NCI-H1417 (cell line): ENCODE measurements around the gene TNS3.
A peak's percentile ranks its signal among the peaks of the same experiment; 100 is the strongest.

ENCODE experiments used
- DNase-seq, 3 experiments: peaks; one replicate each; lab custom pipeline; 2025; lab: John Stamatoyannopoulos, UW

The TNS3 gene

DNA sequence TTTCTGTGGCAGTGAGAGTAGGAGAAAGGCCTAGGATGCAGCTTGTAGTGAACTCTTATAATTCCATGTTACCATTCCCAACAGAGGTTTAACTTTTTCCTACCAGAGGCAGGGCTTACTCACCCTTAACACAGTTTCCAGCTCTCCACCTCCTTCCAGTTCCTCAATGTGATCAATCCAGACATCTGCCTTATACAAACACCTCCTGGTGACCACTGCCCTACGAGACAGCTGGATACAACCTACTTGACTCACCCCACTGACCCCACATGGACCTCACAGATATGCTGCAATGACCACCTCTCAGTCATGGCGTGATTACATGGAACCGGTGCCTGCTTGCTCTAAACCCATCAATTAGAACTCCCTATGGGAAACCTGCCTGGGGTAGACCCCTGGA, 326.5 kb downstream of the TNS3 start:
- no peak for DNase-seq

DNA sequence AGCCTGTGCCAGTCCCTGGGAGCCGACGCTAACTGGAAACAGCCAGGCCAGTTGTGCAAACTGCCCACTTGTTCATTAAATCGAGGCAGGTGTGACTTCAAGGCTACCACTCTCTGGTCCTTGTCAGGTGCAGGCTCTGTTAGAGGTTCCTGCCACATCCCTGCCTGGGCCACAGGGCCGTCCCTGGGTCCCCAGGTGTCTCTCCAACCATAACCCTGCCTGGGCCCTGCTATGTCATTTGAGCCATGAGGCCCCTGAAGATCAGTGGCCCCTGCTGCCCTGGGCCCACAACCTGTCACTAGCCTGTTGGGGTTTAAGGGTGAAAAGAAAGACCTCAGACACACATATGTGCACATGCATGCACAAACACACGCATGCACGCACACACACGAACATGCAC, 326.9 kb downstream of the TNS3 start:
- DNase-seq: no peak

DNA sequence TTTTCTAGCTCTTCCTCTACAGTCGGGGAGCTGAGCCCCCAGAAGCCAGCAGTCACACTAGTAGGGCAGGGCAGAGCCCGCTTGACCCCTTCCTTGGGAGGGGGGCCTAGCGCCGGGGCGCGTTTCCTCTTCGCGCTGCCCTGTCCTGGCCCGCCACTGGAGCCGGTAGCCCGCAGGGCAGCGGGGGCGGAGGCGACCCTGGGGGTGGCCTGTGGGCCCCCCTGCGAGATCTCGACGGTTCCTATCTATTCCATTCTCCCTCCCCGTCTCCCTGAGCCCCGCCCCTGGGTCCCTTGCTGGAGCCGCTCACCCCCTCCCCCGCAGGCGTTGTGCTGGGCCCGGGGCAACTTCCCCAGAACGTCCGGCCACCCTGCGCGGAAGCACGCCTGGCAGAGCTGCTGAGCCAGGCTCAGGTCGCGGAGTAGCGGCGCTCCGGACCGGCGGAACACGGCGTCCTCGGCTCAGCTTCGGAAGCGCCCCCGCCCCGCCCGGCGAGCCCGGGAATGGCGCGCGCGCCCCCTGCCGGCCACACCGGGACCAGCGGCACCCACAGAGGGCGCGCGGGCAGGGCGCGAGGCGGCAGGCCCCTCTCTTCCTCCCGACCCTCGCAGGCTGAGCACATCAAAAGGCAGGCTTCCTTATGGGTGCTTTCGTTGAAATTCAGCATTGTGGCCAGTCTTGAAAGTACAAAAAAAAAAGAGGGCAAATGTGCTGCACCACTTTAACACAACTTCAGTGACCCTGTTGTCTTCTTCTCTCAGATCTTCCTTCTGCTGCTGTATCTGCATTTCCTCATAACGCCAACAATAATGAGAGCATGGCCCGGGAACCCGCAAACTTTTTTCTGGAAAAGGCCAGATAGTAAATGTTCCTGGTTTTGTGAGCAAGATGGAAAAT, 327.6 kb downstream of the TNS3 start:
- DNase-seq: peak; percentile 3 to 79 (median 75)

DNA sequence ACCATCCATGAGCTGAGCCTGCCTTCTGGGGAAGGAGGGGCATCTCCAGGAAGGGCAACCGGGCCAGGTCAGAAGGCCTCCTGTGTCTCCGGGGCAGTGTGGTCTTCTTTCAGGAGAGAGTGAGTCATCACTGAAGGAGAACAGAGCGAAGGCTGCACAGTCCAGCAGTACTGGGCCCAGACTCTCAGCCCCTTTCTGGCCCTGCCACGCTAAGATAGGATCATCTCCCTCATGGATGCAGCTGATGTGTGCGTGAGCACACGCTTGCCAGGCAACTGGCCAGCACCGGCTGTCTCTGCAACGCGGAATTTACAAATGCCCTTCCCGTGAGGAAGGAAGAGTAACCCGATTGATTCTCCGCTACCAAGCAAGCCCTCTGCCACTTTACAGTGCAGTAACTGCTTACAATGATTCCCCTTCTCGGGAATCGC, 328.2 kb downstream of the TNS3 start:
- peak in 2 of 3 experiments; percentile 62 to 65 for DNase-seq

DNA sequence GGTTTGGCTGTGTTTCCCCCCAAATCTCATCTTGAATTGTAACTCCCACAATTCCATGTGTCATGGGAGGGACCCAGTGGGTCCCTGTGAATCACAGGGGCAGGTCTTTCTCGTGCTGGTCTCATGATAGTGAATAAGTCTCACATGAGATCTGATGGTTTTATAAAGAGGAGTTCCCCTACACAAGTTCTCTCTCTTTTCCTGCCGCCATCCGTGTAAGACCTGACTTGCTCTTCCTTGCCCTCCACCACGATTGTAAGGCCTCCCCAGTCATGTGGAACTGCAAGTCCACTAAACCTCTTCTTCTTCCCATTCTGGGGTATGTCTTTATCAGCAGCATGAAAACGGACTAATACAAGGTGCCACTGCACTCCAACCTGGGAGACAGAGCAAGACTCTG, 329.2 kb downstream of the TNS3 start:
- no peak for DNase-seq

DNA sequence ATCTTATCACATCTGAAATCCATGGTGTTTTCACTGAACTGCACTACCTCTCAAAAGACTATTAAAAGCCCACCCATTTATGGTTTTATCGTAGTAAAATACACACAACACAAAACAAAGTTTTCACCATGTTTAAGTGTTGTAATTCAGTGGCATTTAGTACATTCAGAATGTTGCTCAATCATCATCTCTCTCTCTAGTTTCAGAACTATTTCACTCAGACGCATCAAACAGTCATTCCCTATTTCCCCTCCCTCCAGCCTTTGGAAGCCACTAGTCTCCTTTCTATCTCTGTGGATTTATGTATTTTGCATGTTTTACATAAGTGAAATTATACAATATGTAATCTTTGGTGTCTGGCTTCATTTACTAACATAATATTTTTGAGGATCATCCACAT, 332.6 kb downstream of the TNS3 start:
- no peak for DNase-seq

DNA sequence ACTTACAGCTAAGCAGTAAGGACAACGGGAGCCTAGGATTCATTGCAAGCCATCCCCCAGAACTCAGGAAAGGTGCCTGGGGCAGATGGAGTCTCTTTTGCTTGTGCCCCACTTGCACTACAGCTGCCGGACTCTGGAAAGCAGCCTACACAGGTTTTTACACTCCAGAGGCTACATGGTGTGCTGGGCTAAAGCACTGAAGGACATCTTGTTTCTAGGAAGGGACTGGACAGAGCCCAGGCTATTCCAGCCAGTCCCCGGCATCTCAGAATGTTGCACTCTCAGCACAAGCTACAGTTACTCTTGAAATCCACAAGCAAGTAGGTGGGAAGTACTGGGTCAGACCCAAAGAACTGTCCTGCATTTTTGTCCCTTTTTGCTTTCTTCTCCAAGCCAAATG, 333.1 kb downstream of the TNS3 start:
- DNase-seq: no peak

DNA sequence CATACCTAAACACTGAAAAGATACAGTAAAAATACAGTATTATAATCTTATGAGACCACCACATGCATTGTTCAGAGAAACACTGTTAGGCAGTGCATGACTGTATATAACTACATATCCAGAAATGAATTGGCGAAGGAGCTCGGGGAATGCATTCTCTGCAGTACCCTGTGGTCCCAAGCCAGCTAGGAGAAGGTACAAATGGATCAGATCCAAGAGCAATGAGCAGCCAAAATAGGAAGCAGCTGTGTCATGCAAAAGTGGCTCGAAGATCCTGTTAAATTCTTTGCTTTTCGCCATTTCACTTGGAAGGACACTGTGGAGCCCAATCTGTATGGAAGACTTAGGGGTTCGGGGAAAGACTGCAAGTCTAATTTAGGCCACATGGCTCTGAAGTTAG, 334.8 kb downstream of the TNS3 start:
- no peak for DNase-seq

DNA sequence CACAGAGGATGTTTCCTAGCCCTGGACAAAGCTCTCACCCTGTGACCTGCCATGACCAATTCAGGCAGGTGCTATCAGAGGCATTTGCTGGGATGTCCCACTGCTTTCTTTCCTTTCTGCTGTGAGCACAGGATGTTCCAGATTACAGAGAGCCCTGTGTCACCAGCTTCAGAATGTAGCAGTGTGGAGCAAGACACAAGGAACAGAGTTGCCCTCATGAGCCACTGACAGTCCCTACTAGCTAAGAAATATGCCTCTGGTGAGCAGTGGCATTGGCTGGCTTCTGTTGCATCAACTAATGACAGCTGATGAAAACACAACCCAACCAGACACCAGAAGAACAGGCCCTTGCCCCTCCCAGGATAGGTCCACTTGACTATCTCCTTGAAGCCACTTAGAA, 337.2 kb downstream of the TNS3 start:
- no peak for DNase-seq

DNA sequence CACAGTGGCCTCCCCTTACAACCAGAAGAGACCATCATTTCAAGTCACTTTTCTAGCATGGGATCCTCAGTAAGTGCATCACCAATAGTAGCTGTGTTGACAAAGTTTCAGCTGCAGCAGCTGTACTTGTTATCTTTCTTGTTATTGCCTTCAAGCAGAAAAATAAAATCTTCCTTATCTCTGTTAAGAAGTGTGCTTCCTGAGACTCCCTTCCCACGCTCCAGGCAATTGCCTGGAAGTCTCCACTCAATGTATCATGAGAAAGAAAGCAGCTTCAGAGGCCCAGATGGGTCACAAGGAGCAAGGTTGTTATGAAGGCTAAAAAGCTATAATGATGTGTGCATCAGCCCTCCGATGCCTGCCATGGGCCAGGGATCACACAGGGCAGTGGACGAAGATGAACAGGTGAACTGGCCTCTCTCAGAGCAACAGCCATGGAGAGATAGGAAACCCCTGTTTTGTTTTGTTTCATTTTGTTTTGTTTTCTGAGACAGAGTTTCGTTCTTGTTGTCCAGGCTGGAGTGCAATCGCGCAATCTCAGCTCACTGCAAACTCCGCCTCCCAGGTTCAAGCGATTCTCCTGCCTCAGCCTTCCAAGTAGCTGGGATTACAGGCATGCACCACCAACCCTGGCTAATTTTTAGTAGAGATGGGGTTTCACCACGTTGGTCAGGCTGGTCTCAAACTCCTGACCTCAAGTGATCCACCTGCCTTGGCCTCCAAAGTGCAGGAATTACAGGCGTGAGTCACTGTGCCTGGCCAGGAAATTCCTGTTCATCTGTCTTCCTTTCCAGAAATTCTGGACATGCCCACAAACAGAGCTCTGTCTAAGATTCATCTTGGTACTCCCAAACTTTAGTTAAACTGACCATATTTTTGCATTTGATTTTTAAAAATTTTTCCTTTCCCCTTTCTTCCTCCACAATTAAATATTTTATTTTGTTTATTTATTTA, 340.5 kb downstream of the TNS3 start:
- no peak for DNase-seq

DNA sequence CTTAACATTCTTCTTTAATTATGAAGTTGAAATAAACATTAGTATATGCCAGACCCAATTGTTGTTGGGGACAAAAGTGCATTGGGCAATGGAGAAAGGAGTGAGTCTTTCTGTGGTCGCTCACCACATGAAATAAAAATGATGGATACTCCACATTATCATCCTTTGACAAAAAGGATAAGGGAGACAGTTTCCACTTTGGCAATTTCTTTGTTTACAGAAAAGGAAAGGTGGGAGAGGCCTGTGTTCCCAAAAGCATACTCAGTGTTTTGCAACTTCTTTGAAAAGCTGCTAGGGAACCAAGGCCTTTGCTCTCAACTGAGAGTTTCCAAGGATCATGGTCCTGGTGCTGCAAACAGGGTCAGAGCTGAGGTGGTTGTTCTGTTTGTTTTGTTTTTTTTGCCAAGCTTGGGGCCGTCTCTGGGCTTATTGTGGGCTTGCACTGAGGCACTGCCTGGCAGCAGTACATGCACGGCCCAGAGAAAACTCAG, 341.9 kb downstream of the TNS3 start:
- DNase-seq: no peak

DNA sequence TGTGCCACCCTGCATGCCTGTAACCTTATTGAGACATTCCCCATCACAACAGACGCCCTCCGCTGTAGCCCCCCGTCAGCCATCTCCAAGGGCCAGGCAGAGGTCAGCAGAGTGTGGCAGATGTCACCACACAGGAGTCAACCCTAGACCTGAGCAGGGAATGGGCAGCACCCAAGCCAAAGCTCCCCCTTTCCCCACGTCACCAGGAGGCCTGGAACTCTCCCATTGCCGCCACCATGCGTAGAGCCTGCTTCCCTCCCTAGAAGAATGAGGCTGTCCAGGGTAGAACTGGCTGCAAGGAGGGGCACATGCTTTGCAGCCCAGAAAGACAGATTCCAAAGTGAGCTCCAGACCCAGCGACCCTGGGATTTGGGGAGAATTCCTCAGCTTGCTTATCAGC, 342.9 kb downstream of the TNS3 start:
- no peak for DNase-seq

DNA sequence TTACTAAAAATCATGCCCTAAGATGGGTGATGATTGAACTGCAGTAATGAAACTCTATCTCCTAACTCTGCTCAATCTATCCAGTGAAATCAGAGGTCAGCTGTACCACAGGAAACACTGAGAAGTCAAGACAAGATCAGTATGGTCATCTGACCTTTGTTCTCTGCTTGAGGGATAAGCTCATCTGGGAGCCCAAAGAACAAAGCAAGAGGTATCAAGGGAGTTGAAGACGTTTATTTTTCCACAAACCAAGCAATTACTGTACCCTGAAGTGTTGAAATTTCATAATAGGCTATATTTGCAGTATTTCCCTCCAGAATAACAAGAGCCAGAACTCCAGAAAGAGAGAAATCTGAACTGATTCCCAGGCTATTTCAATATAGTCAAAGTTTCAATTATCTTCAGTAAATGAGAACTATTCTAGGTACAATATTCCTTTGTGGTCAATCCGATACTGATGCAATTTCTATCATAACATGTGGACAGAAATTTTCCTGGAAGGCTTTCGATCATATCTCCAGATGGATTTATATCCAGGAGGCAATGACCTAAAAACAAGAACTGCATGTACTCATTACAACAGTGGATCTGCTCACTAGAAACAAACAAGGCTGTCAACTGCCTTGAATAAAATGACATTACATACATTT, 345.3 kb downstream of the TNS3 start:
- DNase-seq: no peak

DNA sequence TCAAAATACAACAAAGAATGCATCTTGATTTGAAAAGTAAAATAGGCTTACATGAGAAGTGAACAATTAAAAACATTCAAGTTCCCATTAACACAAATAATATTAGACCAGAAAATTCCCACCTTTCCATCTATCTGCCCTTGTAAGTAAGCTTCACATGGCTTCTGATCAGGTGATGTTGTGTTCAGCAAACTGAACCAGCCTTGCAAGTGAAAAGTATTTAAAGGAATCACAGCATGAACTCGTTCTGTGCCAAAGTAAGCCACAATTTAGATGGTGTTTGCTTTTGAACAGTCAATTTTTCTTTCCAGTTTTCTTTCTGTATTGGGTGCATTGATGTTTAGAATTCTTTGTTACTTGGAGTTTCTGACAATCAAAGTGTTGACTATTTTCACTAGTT, 347.9 kb downstream of the TNS3 start:
- DNase-seq: no peak

DNA sequence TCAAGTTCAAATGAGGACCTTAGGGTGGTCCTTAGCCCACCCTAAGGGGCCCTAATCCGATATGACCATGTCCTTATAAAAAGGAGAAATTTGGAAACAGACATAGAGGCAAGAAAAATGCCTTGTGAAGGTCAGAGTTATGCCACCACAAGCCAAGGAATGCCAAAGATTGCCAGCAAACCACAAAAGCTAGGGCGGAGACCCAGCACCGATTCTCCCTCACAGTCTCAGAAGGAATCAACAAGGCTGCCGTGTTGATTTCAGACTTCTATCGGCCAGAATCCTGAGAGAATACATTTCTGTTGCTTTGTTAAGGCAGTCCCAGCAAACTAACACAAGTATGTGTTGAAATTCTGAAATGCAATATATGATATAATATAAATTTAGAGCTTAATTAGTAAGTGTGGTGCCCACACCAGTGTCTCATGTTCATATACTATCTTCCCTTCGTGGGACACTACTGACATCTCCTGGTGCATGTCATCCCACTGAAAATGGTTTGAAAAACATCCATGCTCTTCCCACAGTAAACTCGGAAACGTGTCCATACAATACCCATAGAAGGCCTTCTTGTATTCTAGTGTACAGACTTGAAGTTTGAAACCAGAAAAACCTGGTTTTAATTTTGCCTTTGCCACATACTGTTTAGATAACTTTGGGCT, 349.0 kb downstream of the TNS3 start:
- DNase-seq: no peak

DNA sequence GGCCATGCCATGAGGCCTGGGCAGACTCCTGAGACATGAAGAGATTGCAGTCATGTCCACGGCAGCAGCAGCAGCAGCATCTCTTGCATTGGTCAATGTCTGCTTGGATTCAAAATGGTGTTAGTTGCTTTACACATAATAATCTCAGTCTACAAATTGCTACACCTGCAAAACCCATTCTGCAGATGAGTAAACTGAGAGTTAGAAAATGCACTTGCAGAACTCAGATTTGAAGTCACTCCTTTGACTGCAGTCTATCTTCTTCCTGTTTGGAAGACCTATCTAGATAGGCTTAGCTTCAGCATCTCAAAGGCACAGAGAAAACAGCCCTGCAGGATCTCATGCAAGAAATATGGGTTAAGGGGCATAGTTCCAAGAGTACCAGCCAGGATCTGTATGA, 350.3 kb downstream of the TNS3 start:
- no peak for DNase-seq

DNA sequence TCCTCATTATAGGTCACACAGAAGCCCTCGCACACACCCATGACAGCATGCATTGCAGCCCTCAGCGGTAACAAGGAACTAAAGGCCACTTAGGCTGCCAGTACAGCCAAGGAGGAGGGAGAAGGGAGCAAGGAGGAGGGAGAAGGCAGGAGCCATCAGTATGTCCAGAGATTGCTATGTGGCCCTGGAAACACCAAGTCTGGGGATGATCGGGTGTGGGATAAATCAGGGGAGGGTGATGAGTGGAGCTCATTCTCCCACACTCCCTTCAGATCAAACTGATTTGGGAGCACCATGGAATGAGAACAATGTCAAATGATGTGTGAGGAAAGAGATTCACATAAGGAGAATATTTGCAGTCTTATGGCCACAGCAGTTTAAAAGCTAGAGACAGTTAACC, 350.9 kb downstream of the TNS3 start:
- no peak for DNase-seq

DNA sequence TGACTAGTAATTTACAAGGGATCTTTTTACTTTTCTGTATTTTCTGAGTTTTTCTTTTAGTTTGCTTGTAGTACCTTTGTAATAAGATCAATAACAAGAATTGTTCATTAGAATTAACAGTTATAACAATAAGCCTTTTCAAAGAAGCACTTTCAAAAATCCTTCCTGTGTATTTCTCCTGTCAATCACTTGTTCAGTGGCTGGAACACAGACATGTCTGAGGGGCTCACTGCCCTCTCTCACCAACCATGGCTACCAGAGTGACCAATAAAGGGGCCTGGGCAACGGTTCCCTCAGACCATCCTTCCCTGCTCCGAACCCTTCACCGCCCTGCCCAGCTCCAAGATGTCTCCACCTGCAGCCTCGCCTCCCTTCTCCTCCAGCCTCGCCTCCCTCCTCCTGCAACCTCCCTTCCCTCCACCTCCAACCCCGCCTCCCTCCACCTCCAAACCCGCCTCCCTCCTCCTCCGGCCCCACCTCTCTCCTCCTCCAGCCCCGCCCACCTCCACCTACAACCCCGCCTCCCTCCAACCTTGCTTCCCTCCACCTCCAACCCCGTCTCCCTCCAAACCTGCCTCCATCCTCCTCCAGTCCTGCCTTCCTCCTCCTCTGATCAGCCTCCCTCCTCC, 353.4 kb downstream of the TNS3 start:
- no peak for DNase-seq

DNA sequence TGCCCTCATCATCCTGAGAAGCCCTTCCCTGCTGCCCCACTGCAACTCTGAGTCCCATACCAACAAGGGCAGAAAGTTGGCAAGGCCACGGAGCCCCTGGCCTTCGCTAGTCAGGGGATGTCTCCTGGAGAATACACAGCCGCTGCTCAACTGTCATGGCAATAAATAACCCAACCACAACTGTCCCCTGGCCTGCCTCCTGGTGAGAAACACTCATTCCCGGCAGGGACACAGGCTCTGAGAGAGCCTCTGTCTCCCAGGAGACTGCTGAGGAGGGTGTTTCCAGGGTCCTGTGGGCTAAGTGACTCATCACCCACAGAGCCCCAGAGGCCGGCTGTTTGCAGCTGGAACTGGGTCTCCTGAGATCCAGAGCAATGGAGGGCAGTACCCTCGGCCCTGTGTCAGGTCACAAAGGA, 354.1 kb downstream of the TNS3 start:
- no peak for DNase-seq

DNA sequence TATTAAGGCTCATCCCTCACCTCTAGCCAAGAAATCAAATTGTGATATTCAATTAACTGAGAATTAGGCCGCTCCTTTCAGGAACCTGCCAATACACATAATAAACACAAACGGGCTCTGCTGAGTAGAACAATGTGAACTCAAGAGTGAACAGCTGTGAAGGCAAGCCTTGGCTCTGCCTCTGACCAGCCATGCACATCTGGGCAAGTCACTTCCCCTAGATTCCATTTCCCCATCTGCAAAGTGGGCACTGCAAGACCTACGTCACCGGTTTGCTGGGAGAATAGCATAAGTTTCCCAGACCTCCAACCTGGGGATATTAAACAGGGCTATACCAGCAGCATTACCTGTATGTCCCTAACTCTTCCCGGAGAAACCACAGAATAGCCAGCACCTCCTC, 355.2 kb downstream of the TNS3 start:
- no peak for DNase-seq
